Muscle layer of duodenum (tissue), 2 donors: ENCODE results near the gene LMLN.

Source experiments
- H3K27ac ChIP-seq: one replicate; pipeline ENCODE4 v1.7.0; 2013; ENCODE audit warnings: mild to moderate bottlenecking, low read length
- H3K27me3 ChIP-seq: one replicate; pipeline ENCODE4 v1.7.0; 2013; ENCODE audit warnings: low read depth, mild to moderate bottlenecking, control low read depth, low read length
- H3K36me3 ChIP-seq, 2 donors: one replicate each; pipeline ENCODE4 v1.7.0; 2013; ENCODE audit warnings: low read length in 2 of 2, control low read depth in 1 of 2, mild to moderate bottlenecking in 1 of 2; ENCODE audit not compliant: insufficient read depth in 2 of 2, control insufficient read depth in 1 of 2
- H3K4me1 ChIP-seq, 2 donors: one replicate each; pipeline ENCODE4 v1.7.0; 2013; ENCODE audit warnings: low read length in 2 of 2, mild to moderate bottlenecking in 2 of 2, control low read depth in 1 of 2, moderate library complexity in 1 of 2; ENCODE audit not compliant: insufficient read depth in 2 of 2, control insufficient read depth in 1 of 2
- H3K4me3 ChIP-seq, 2 donors: one replicate each; pipeline ENCODE4 v1.7.0; 2013; ENCODE audit warnings: low read length in 2 of 2, low read depth in 1 of 2, mild to moderate bottlenecking in 1 of 2
- H3K9me3 ChIP-seq, 2 donors: one replicate each; pipeline ENCODE4 v1.7.0; 2013; ENCODE audit warnings: low read length in 2 of 2, control low read depth in 1 of 2, mild to moderate bottlenecking in 1 of 2; ENCODE audit not compliant: control insufficient read depth in 1 of 2
- donor health status: healthy.

Gene LMLN

DNA sequence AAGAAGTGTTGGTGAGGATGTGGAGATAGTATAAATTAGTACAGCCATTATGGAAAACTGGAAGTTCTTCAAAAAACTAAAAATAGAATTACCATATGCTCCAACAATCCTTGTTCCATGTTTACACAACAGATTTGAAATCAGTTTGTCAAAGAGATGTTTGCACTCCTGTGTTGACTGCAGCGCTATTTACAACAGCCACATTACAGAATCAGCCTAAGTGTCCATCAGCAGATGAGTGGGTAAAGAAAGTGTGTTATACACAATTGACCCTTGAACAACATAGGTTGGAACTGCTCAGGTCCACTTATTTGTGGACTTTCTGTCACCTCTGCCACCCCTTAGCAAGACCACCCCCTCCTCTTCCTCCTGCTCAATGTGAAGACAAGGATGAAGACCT lies 34.7 kb downstream of the LMLN start:
- Histone ChIP-seq H3K36me3 (peaks cover 3 to 23% of the 10 kb centered on the region in 2 donors), H3K27ac (no peak overlapping the region), H3K27me3 (no peaks in the 10 kb centered on the region), H3K9me3 (no peaks in the 10 kb centered on the region), H3K4me1 (no peaks in the 10 kb centered on the region), H3K4me3 (no peak overlapping the region)

DNA sequence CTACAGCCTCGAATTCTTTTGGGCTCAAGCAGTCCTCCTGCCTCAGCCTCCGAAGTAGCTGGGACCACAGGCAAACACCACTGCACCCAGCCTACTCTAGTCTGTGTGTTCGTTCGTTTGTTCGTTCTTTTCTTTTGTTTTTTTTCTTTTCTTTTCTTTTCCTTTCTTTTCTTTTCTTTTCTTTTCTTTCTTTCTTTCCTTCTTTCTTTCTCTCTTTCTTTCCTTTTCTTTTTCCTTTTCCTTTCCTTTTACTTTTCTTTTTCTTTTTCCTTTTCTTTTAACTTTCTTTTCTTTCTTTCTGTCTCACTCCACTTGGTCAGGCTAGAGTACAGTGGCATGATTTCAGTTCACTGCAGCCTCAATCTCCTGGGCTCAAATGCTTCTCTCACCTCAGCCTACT lies 36.8 kb downstream of the LMLN start:
- Histone ChIP-seq H3K4me3 (no peak overlapping the region), H3K27ac (no peak overlapping the region), H3K36me3 (peaks cover 0 to 23% of the 10 kb centered on the region in 2 donors), H3K4me1 (no peaks in the 10 kb centered on the region), H3K9me3 (no peaks in the 10 kb centered on the region), H3K27me3 (no peaks in the 10 kb centered on the region)

DNA sequence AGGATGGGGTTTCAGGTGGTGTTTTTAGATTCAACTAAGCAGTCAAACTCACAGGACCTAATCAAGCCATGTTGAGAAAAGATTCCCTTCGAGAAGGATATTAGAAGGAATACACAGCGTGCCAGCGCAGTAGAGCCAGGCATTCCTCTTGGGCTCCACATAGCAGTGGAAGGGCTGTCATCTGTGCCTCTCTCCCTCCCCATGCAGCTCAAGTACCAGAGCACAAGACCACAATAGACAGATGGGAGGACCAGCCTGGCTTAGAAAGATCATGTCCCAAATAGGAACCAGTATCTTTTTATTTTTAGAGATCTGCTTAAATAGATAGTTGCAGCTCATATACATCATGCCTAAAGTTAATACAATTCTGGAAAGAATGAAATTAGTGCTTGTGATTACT lies 37.9 kb downstream of the LMLN start:
- peaks cover 0 to 23% of the 10 kb centered on the region in 2 donors for H3K36me3 ChIP-seq
- H3K4me3 ChIP-seq = no peak overlapping the region
- no peaks in the 10 kb centered on the region for H3K4me1 ChIP-seq

DNA sequence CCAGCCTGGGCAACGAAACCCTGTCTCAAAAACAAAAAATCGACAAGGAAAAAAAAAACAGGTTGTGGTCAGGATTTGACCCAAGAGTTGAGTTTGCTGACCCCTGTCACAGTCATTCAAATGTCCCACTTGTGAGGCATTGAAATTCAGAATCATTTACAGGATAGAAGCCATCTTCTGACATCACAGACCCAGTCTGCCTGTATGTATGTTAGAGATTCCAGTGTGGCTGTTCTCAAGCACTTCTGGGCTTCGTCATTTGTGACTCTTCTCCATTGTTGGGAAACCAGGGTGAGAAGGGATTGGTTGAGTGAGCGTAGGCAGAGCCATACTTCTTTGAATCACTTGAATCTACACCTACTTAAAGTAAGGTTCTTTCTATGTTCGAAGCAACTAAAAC lies 57.1 kb downstream of the LMLN start:
- Histone ChIP-seq H3K9me3 (no peaks in the 10 kb centered on the region), H3K4me3 (no peak overlapping the region), H3K4me1 (no peaks in the 10 kb centered on the region), H3K36me3 (no peaks in the 10 kb centered on the region), H3K27me3 (no peaks in the 10 kb centered on the region), H3K27ac (no peak overlapping the region)

More for the DNA sequence above, 37.9 kb downstream of the LMLN start:
- no peaks in the 10 kb centered on the region for H3K27me3 ChIP-seq
- H3K27ac ChIP-seq = no peak overlapping the region
- no peaks in the 10 kb centered on the region for H3K9me3 ChIP-seq

DNA sequence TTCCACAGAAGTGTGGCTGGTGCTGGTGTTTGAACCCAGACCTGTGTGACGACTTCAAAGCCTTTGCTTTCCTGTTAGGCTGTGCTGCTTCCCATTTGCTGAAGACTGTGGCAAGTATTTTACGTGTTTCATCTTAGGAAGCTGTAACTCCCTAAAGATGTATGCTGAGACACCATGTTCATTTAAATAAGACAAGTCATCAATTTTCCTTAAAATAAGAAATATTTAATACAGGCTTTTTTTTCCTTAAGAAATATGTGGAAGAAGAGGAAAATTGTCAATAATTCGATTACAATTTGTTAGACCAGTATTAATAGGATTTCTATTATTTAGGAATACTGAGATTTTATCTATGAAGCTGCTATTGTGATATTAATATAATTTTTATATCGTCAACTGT lies 58.4 kb downstream of the LMLN start:
- no peaks in the 10 kb centered on the region for H3K4me1 ChIP-seq
- H3K9me3 ChIP-seq = no peaks in the 10 kb centered on the region
- no peak overlapping the region for H3K27ac ChIP-seq
- H3K36me3 ChIP-seq = no peaks in the 10 kb centered on the region
- no peaks in the 10 kb centered on the region for H3K27me3 ChIP-seq
- no peak overlapping the region for H3K4me3 ChIP-seq

DNA sequence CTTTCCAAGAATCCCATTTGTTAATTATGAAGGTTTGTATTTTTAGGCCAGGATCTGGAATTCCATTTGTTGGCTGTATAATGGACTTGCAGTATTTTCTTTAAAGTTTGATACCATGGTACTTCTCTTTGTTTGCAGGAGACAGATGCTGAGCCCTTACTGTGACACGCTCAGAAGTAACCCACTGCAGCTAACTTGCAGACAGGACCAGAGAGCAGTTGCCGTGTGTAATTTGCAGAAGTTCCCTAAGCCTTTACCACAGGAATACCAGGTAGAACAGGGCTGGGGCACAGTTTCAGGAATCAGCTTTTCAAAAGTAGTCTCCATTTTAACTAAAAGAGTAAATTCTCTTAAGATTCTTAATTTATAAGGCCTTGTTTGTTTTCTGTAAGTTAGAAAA lies 59.1 kb downstream of the LMLN start:
- no peaks in the 10 kb centered on the region for H3K27me3 ChIP-seq
- H3K9me3 ChIP-seq = no peaks in the 10 kb centered on the region
- H3K27ac ChIP-seq = no peak overlapping the region

DNA sequence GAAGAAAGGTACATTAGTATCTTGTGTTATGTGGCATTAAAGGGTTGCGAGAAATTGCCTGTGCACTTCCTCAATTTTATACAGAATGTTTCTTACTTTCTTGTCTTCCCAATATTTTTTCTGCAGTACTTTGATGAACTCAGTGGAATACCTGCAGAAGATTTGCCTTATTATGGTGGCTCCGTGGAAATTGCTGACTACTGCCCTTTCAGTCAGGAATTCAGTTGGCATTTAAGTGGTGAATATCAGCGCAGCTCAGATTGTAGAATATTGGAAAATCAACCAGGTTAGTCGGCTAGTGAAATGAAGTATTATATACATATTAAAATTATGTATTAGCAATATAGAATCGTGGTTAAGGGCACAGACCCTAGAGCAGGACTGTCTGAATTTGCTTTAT lies 61.3 kb downstream of the LMLN start:
- H3K36me3 ChIP-seq = peaks cover 0 to 7% of the 10 kb centered on the region in 2 donors
- H3K4me3 ChIP-seq = no peak overlapping the region
- no peaks in the 10 kb centered on the region for H3K9me3 ChIP-seq
- H3K4me1 ChIP-seq = no peaks in the 10 kb centered on the region
- no peaks in the 10 kb centered on the region for H3K27me3 ChIP-seq
- H3K27ac ChIP-seq = no peak overlapping the region

More for the DNA sequence above, 59.1 kb downstream of the LMLN start:
- H3K36me3 ChIP-seq = no peaks in the 10 kb centered on the region
- H3K4me1 ChIP-seq = no peaks in the 10 kb centered on the region
- H3K4me3 ChIP-seq = no peak overlapping the region

DNA sequence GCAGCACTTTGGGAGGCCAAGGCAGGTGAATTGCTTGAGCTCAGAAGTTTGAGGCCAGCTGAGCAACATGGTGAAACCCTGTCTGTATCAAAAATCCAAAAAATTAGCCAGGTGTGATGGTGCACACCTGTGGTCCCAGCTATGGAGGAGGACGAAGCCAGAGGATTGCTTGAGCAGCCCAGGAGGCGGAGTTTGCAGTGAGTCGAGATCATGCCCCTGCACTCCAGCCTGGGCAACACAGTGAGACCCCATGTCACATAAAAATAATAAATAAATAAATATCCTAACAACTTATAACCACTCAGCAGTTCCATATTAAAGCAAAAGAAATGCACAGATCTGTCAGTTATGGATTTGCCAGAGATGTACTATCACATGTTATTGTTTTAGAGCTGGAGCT lies 62.6 kb downstream of the LMLN start:
- no peak overlapping the region for H3K27ac ChIP-seq
- peaks cover 0 to 7% of the 10 kb centered on the region in 2 donors for H3K36me3 ChIP-seq
- H3K27me3 ChIP-seq = no peaks in the 10 kb centered on the region
- H3K4me1 ChIP-seq = no peaks in the 10 kb centered on the region
- H3K9me3 ChIP-seq = no peaks in the 10 kb centered on the region
- H3K4me3 ChIP-seq = no peak overlapping the region

DNA sequence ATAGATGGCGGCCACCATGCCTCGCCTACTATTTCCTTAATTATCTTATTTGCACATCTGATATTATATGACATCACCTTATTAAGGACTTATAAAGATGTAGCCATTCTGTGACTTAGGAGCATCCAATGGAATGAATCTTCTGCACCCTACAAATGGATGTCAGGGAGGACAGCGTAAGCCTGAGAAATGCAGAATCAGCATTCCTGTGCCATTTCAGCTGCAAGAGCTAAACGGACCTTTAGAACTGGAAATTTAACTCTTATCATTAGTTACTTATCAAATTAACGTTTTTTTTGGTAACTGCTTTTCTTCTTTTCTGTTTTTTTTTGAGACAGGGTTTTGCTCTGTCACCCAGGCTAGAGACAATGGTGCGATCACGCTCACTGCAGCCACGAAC lies 65.6 kb downstream of the LMLN start:
- peaks cover 0 to 7% of the 10 kb centered on the region in 2 donors for H3K36me3 ChIP-seq
- H3K4me1 ChIP-seq = no peaks in the 10 kb centered on the region
- no peaks in the 10 kb centered on the region for H3K27me3 ChIP-seq
- H3K27ac ChIP-seq = no peak overlapping the region
- H3K4me3 ChIP-seq = no peak overlapping the region
- no peaks in the 10 kb centered on the region for H3K9me3 ChIP-seq

DNA sequence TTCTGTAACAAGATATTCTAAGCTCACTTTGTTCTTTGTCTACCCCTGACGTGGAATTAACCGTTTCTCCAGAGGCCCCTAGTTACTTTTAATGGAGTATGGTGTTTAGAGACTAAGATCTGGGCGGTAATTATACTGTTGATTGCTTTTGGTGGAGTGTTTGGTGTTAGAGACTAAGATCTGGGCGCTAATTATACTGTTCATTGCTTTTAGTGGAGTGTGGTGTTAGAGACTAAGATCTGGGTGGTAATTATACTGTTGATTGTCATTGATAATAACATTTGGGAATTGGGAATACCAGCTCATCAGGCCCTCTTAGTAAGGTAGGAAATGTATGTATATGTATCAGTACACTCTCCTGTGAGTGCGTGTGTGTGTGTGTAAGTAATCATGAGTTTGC lies 66.6 kb downstream of the LMLN start:
- Histone ChIP-seq H3K4me3 (no peak overlapping the region), H3K27ac (no peak overlapping the region), H3K9me3 (no peaks in the 10 kb centered on the region), H3K27me3 (no peaks in the 10 kb centered on the region), H3K4me1 (no peaks in the 10 kb centered on the region), H3K36me3 (peaks cover 0 to 7% of the 10 kb centered on the region in 2 donors)

DNA sequence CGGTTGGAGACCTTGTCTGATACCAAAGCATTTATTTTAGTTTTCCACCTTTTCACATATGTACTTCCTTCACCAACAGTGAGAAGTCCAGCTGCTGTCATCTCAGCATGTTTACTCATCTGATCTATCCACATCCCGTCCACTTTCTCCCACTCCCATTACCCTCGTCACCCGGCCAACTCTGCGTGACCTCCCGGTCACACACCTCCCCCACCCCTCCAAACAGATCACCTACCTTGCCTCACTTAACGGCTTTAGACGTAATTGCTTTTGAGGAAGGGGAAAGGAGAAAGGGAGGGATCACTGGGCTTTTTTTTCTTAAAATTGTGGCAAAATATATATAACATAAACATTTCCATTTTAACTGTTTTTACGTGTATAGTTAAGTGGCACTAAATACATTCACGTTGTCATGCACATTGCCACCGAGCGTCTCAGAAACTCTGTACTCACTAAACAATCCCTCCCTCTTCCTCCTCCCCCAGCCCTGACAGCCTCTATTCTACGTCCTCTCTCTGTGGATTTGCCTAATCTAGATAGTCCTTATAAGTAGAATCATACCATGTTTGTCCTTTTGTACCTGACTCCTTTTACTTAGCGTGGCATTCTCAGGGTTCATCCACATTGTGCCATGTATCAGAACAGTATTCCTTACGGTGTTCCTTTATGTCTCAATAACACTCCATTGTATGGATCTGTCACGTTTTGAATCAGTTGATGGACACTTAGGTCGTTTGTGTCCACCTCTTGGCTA lies 67.2 kb downstream of the LMLN start:
- Histone ChIP-seq H3K36me3 (peaks cover 0 to 7% of the 10 kb centered on the region in 2 donors), H3K4me1 (no peaks in the 10 kb centered on the region), H3K27me3 (no peaks in the 10 kb centered on the region), H3K9me3 (no peaks in the 10 kb centered on the region), H3K4me3 (no peak overlapping the region), H3K27ac (no peak overlapping the region)

DNA sequence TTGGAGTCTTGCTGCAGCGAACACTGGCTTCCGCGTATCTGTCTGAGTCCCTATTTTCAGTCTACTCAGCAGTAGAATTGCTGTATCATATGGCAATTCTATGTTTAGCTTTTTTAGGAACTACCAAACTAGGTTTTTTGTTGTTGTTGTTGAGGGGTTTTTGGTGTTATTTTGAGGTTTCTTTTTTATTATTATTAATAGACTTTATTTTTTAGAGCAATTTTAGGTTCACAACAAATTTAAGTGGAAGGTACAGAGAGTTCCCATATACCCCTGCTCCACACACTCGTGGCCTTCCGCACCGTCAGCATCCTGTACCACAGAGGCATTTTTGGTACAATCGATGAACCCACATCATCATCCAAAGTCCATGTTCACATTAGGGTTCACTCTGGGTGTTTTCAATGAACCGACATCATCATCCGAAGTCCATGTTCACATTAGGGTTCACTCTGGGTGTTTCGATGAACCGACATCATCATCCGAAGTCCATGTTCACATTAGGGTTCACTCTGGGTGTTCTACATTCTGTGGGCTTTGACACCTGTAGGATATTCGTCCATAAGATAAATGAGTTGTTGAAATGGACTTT lies 67.9 kb downstream of the LMLN start:
- Histone ChIP-seq H3K36me3 (peaks cover 0 to 7% of the 10 kb centered on the region in 2 donors), H3K4me1 (no peaks in the 10 kb centered on the region), H3K4me3 (no peak overlapping the region), H3K27me3 (no peaks in the 10 kb centered on the region), H3K9me3 (no peaks in the 10 kb centered on the region), H3K27ac (no peak overlapping the region)
